Measurements from ENCODE around the gene SRGAP1. TPM values are rescaled to one million over a fixed set of nuclear protein-coding genes. Genes with fewer than 3 reads are reported as not detected.
"Not testable (repeated sequence)": the region's sequence is repeated elsewhere in the genome, so short reads cannot be mapped to it uniquely, and the experiment has no call there.

The SRGAP1 gene
- total and polyA plus RNA-seq, 2 donors from 2014 or later, result 1.8 to 13.5 TPM

DNA sequence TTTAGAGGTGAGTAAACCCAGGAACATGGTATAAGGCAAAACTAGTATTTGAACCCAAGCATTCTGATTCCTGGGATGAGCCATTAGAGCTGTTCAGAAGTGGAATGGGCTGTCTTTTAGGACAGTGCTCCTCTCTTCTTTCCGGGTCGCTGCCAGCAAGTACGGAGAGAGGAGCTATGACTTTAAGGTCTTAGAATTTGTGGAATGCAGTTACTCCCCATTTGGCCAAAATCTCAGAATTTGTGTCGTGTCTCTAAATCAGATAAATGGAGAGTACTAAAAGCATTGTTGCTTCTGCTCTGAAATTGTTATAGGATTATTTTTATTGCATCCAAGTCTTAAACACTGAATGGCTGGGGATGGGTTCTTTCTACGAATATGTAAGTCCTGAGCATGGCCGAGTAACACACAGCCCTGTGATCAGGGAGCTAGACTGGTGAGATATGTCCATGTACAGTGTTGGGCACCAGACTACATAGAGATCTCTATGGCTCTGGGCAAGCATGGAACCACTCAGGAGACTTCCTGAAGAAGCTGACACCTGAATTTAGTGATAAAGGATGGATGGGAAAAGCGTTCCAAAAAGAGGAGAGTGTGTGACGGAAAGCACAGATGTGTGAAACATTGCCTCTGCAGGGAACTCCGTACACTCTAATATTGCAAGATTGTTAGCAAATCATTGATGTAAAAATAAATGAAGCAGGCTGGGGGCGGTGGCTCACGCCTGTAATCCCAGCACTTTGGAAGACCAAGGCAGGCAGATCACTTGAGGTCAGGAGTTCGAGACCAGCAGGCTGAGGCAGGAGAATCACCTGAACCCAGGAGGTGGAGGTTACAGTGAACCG lies 184.7 kb downstream of the SRGAP1 start:
- no peak overlapping the region for H3K27ac ChIP-seq (ENCODE audit: low read depth in 2 of 2, low read length in 2 of 2)
- FAIRE-seq, result no peak
- TF ChIP-seq, protein P1, sequence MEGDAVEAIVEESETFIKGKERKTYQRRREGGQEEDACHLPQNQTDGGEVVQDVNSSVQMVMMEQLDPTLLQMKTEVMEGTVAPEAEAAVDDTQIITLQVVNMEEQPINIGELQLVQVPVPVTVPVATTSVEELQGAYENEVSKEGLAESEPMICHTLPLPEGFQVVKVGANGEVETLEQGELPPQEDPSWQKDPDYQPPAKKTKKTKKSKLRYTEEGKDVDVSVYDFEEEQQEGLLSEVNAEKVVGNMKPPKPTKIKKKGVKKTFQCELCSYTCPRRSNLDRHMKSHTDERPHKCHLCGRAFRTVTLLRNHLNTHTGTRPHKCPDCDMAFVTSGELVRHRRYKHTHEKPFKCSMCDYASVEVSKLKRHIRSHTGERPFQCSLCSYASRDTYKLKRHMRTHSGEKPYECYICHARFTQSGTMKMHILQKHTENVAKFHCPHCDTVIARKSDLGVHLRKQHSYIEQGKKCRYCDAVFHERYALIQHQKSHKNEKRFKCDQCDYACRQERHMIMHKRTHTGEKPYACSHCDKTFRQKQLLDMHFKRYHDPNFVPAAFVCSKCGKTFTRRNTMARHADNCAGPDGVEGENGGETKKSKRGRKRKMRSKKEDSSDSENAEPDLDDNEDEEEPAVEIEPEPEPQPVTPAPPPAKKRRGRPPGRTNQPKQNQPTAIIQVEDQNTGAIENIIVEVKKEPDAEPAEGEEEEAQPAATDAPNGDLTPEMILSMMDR (IDR thresholded peaks at IDR 0.05; ENCODE audit: borderline replicate concordance, extremely low read depth, insufficient read depth), result no peak

DNA sequence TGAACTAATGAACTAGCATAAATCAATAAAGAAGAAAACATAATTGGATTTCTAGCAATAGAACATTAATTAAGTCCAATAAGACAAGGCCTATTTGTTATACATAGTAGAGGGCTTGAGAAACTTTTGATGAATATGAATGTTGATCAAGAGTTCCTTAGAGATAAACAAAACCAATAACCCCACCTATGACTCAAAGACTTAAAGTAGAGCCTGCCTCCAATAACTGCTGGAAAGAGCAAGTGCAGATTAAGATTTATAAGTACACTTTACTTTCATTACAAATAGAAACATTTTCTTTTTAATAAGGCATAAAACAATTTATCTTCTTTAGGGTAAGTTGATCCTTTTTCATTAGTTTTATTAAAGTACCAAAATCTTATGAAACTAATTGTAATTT lies 185.7 kb downstream of the SRGAP1 start:
- intact Hi-C loops (cut with DNase I), result no loop called here
- FAIRE-seq, result no peak
- Histone ChIP-seq H3K27ac (ENCODE audit: low read depth in 2 of 2, low read length in 2 of 2) (no peak overlapping the region), H3K27me3 (ENCODE audit: control insufficient read depth, insufficient read depth, low read length) (no peaks in the 10 kb centered on the region), H3K36me3 (ENCODE audit: control insufficient read depth in 2 of 3, insufficient read depth in 3 of 3, low read length in 3 of 3) (no peaks in the 10 kb centered on the region), H3K4me1 (ENCODE audit: control insufficient read depth in 2 of 3, insufficient read depth in 2 of 3, low read depth in 1 of 3, low read length in 3 of 3) (peaks cover 0 to 3% (median 2%) of the 10 kb centered on the region in 3 donors), H3K9me3 (ENCODE audit: control insufficient read depth in 2 of 3, insufficient read depth in 1 of 3, low read length in 3 of 3) (no peaks in the 10 kb centered on the region), H3K4me3 (ENCODE audit: low read length in 3 of 3) (no peak overlapping the region), H3K9ac (ENCODE audit: low read length in 3 of 3) (no peak overlapping the region)
- TF ChIP-seq, protein P1 (IDR thresholded peaks at IDR 0.05; ENCODE audit: borderline replicate concordance, extremely low read depth, insufficient read depth), result no peak
- DNase-seq, result no peak

More for the DNA sequence above, 184.7 kb downstream of the SRGAP1 start:
- no peaks in the 10 kb centered on the region for H3K36me3 ChIP-seq (ENCODE audit: control insufficient read depth in 2 of 3, insufficient read depth in 3 of 3, low read length in 3 of 3)
- H3K4me1 ChIP-seq (ENCODE audit: control insufficient read depth in 2 of 3, insufficient read depth in 2 of 3, low read depth in 1 of 3, low read length in 3 of 3), result peaks cover 0 to 3% (median 2%) of the 10 kb centered on the region in 3 donors
- H3K27me3 ChIP-seq (ENCODE audit: control insufficient read depth, insufficient read depth, low read length), result no peaks in the 10 kb centered on the region
- DNase-seq, result peak in 1 of 5 donors; percentile 47
- intact Hi-C loops (cut with DNase I), result no loop called here
- H3K4me3 ChIP-seq (ENCODE audit: low read length in 3 of 3), result no peak overlapping the region
- no peak overlapping the region for H3K9ac ChIP-seq (ENCODE audit: low read length in 3 of 3)
- no peaks in the 10 kb centered on the region for H3K9me3 ChIP-seq (ENCODE audit: control insufficient read depth in 2 of 3, insufficient read depth in 1 of 3, low read length in 3 of 3)

DNA sequence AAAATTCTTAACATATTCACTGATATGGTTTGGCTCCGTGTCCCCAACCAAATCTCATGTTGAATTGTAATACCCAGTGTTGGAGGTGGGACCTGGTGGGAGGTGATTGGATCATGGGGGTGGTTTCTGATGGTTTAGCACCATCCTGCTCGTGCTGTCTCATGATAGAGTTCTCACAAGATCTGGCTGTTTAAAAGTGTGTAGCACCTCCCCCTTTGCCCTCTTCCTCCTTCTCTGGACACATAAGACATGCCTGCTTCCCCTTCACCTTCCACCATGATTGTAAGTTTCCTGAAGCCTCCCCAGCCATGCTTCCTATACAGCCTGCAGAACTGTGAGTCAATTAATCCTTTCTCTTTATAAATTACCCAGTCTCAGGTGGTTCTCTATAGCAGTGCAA lies 189.6 kb downstream of the SRGAP1 start:
- H3K27ac ChIP-seq (ENCODE audit: low read depth in 2 of 2, low read length in 2 of 2); FAIRE-seq; H3K36me3 ChIP-seq (ENCODE audit: control insufficient read depth in 2 of 3, insufficient read depth in 3 of 3, low read length in 3 of 3); intact Hi-C loops (cut with DNase I); H3K27me3 ChIP-seq (ENCODE audit: control insufficient read depth, insufficient read depth, low read length); H3K9ac ChIP-seq (ENCODE audit: low read length in 3 of 3); H3K4me3 ChIP-seq (ENCODE audit: low read length in 3 of 3); DNase-seq; H3K4me1 ChIP-seq (ENCODE audit: control insufficient read depth in 2 of 3, insufficient read depth in 2 of 3, low read depth in 1 of 3, low read length in 3 of 3); H3K9me3 ChIP-seq (ENCODE audit: control insufficient read depth in 2 of 3, insufficient read depth in 1 of 3, low read length in 3 of 3): not testable (repeated sequence)

DNA sequence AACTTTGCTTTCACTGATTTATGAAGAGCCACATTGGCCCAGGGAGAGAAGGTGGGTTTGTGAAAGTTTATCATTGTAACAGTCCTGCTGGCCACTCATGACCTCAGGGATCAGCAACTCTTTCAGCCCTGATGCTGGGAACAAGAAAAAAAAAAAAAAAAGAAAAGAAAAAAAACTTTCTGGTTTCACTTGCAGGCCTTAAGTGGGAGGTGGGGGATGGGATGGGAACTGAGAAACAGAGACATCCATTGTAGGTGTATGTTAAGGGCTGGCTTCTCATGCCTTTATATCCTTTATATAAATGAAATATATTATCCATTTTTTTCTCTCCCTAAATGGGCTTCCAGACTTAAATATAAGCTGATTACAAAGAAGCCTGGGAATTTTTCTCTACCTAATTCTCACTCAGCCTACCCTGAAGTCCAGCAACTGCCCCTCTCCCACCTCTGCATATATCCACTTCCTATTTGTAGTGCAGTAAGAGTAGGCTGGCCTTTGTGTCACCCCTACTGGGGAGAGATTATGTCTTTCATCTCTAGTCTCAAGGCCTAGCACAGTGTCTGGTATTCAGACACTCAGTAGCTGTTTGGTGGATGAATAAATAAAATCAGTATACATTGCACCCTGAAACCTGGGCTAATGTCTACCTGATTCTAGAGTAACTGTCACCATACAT lies 190.5 kb downstream of the SRGAP1 start:
- H3K9ac ChIP-seq (ENCODE audit: low read length in 3 of 3), result no peak overlapping the region
- intact Hi-C loops (cut with DNase I), result no loop called here
- H3K27me3 ChIP-seq (ENCODE audit: control insufficient read depth, insufficient read depth, low read length), result no peaks in the 10 kb centered on the region
- no peaks in the 10 kb centered on the region for H3K9me3 ChIP-seq (ENCODE audit: control insufficient read depth in 2 of 3, insufficient read depth in 1 of 3, low read length in 3 of 3)
- H3K36me3 ChIP-seq (ENCODE audit: control insufficient read depth in 2 of 3, insufficient read depth in 3 of 3, low read length in 3 of 3), result no peaks in the 10 kb centered on the region
- H3K27ac ChIP-seq (ENCODE audit: low read depth in 2 of 2, low read length in 2 of 2), result no peak overlapping the region
- TF ChIP-seq, protein P1 (IDR thresholded peaks at IDR 0.05; ENCODE audit: borderline replicate concordance, extremely low read depth, insufficient read depth), result no peak
- peaks cover 0 to 2% (median 0%) of the 10 kb centered on the region in 3 donors for H3K4me1 ChIP-seq (ENCODE audit: control insufficient read depth in 2 of 3, insufficient read depth in 2 of 3, low read depth in 1 of 3, low read length in 3 of 3)
- DNase-seq, result peak in 1 of 5 donors; percentile 22
- FAIRE-seq, result no peak
- no peak overlapping the region for H3K4me3 ChIP-seq (ENCODE audit: low read length in 3 of 3)

Measured in kidney (tissue), 14 donors.